Measurements from ENCODE around the gene APC.

DNA sequence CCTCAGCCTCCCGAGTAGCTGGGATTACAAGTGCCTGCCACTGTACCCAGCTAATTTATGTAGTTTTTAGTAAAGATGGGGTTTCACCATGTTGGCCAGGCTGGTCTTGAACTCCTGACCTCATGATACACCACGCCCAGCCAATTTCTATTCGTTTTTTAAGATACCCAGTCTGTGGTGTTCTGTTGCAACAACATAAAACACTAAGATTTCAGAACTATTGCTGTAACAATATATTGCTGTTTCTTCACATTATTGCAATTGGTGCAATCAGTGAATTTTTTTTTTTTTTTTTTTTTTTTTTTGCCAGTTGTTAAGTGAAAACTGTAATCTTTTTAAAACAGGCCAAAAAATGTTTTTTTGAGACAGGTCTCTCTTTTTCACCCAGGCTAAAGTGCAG is 133.3 kb downstream of the APC start:
- TF ChIP-seq, protein P1, sequence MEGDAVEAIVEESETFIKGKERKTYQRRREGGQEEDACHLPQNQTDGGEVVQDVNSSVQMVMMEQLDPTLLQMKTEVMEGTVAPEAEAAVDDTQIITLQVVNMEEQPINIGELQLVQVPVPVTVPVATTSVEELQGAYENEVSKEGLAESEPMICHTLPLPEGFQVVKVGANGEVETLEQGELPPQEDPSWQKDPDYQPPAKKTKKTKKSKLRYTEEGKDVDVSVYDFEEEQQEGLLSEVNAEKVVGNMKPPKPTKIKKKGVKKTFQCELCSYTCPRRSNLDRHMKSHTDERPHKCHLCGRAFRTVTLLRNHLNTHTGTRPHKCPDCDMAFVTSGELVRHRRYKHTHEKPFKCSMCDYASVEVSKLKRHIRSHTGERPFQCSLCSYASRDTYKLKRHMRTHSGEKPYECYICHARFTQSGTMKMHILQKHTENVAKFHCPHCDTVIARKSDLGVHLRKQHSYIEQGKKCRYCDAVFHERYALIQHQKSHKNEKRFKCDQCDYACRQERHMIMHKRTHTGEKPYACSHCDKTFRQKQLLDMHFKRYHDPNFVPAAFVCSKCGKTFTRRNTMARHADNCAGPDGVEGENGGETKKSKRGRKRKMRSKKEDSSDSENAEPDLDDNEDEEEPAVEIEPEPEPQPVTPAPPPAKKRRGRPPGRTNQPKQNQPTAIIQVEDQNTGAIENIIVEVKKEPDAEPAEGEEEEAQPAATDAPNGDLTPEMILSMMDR (conservative IDR thresholded peaks at IDR 0.05 in 1 of 2, IDR thresholded peaks at IDR 0.05 in 1 of 2; ENCODE audit: extremely low read depth in 1 of 2, insufficient read depth in 1 of 2, low read depth in 1 of 2, low read length in 2 of 2) = no peak
- TF ChIP-seq EZH2 (IDR thresholded peaks at IDR 0.05; ENCODE audit: borderline replicate concordance, low read length) = no peak
